Hepatocyte (in vitro differentiated cells): ENCODE measurements around the gene COG4.

Source experiments
- CTCF ChIP-seq: fragments of 200-600 bp; sonication (generic); IDR thresholded peaks from 2 replicates; pipeline ENCODE4 v1.5.1; 2016; ENCODE audit warnings: antibody characterized with exemption, mild to moderate bottlenecking; ENCODE audit not compliant: poor library complexity
- EZH2 ChIP-seq: fragments of 200-600 bp; sonication (generic); IDR thresholded peaks from 2 replicates; pipeline ENCODE4 v1.6.1; 2016; ENCODE audit warnings: antibody characterized with exemption, mild to moderate bottlenecking, borderline replicate concordance
- EZH2phosphoT487 ChIP-seq: fragments of 200-600 bp; sonication (generic); IDR thresholded peaks from one replicate; pipeline ENCODE4 v1.6.1; 2018; ENCODE audit warnings: antibody characterized with exemption, mild to moderate bottlenecking, low read depth, moderate library complexity; ENCODE audit not compliant: unreplicated experiment, severe bottlenecking

- TF ChIP-seq CTCF (no peak), EZH2 (no peak), EZH2phosphoT487 (no peak)
These were observed 48.3 kb upstream of the COG4 start for GRCh38 chr16:70571623-70572022.
